Fibroblast of lung (primary cell): ENCODE results near the gene SDCBP2.

ENCODE experiments used
- CTCF ChIP-seq, 2 donors: IDR thresholded peaks in 1 of 2; conservative IDR thresholded peaks in 1 of 2; 1 replicate in 1 of 2; 2 replicates in 1 of 2; pipeline ENCODE4 v1.5.1; 2011 to 2012; ENCODE audit warnings: low read length in 2 of 2, control low read depth in 1 of 2, inconsistent platforms in 1 of 2, low read depth in 1 of 2, mild to moderate bottlenecking in 1 of 2
- EZH2 ChIP-seq: IDR thresholded peaks from 2 replicates; pipeline ENCODE4 v1.5.1; 2012; ENCODE audit warnings: low read length, control low read depth, mild to moderate bottlenecking; ENCODE audit errors: missing control alignments

DNA sequence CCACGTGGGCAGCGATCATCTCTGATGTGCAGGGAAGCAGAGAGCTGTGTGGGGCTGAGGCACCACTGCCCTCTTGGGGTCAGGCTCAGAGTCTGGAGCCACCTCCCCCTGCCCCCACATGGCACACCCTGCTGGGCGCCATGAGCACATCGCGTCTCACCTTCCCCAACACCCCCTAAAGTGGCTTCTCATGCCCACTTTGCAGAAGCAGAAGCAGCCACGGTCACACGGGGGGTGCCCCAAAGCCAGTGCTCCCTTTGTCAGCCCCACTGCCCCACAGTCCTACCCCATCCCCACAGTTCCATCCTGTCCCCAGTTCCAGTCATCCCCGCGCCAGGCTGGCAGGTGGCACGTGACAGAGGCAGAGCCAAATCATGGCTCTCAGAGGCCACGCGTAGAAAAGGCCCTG is 19.5 kb downstream of the SDCBP2 start:
- no peak for TF ChIP-seq CTCF (conservative IDR thresholded peaks at IDR 0.05 in 1 of 2, IDR thresholded peaks at IDR 0.05 in 1 of 2; ENCODE audit: low read depth in 1 of 2, low read length in 2 of 2)
- TF ChIP-seq EZH2, result no peak
